ENCODE measurements around the gene PPP1R12C. TPM values are rescaled to one million over a fixed set of nuclear protein-coding genes. Genes with fewer than 3 reads are reported as not detected.
A peak's percentile ranks its signal among the peaks of the same experiment; 100 is the strongest.

Gene PPP1R12C
- polyA plus RNA-seq, 2 donors, result 77.7 to 100 TPM

DNA sequence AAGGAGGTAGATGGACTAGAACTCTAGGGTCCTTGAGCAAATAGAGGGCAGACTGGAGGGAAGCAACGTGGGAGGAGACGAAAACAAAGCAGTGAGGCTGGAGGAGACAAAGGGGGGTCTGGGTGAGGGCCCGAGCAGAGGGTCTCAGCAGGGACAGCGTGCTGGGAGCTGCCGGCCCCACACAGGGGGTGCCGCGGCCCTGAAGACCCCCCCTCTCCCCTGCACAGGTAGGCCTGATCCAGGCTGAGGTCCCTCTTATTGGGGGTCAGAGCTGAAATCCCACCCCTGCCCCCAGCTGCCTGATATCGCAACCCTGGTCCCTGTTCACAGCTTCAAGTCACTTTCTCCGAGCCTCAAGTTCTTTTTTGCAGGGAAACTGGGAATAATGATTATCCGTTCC, 33.0 kb downstream of the PPP1R12C start:
- Histone ChIP-seq H3K4me1 (ENCODE audit: control insufficient read depth in 2 of 2, insufficient read depth in 2 of 2, low read length in 1 of 2) (peaks cover 0 to 37% of the 10 kb centered on the region in 2 donors), H3K36me3 (ENCODE audit: control insufficient read depth in 2 of 2, insufficient read depth in 2 of 2, low read length in 1 of 2) (peaks cover 0 to 2% of the 10 kb centered on the region in 2 donors), H3K9me3 (ENCODE audit: control insufficient read depth in 2 of 2, insufficient read depth in 1 of 2, low read depth in 1 of 2, low read length in 1 of 2) (peaks cover 0 to 14% of the 10 kb centered on the region in 2 donors), H3K27ac (ENCODE audit: low read depth in 2 of 2, low read length in 1 of 2) (no peak overlapping the region), H3K27me3 (ENCODE audit: control insufficient read depth in 1 of 2, insufficient read depth in 2 of 2, low read length in 2 of 2) (no peaks in the 10 kb centered on the region), H3K4me3 (ENCODE audit: low read depth in 1 of 2, low read length in 2 of 2) (no peak overlapping the region)
- WGBS, 2 donors, result 85 to 92% methylated on average over 8 to 10 of the region's 10 CpGs

DNA sequence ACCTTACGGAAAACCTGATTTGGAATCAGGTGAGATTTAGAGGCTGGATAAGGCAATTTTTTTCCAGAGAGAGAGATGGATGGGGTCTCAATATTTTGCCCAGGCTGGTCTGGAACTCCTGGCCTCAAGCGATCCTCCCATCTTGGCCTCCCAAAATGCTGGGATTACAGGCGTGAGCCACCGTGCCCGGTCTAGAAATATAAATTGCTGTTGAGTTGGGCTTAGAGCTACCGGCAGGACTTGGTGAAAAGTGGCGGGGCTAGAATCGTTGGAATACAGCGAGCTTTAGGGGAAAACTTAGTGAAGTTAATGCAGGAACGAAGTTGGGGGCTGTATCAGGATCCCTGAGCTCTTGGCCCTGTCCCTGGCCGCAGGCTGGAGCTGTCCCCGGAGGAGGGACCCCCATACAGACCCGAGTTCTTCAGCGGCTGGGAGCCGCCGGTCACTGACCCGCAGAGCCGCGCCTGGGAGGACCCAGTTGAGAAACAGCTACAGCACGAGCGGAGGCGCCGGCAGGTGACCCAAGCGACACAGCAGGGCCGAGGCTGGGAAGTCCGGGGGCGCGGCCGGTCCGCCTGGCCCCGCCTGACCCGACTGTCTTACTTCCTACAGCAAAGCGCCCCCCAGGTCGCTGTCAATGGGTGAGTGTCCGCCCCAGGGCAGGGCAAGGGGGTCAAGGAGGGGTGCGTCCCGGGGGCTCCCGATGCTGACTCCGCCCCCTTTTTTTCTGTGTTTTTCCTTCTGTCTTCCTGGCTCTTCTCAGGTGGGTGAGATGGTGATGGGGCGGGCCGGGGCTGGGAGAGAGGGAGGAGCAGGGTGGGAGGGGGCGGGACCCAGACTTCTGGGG, 34.2 kb downstream of the PPP1R12C start:
- Histone ChIP-seq H3K27me3 (ENCODE audit: control insufficient read depth in 1 of 2, insufficient read depth in 2 of 2, low read length in 2 of 2) (no peaks in the 10 kb centered on the region), H3K36me3 (ENCODE audit: control insufficient read depth in 2 of 2, insufficient read depth in 2 of 2, low read length in 1 of 2) (peaks cover 0 to 2% of the 10 kb centered on the region in 2 donors), H3K9me3 (ENCODE audit: control insufficient read depth in 2 of 2, insufficient read depth in 1 of 2, low read depth in 1 of 2, low read length in 1 of 2) (peaks cover 0 to 15% of the 10 kb centered on the region in 2 donors), H3K4me3 (ENCODE audit: low read depth in 1 of 2, low read length in 2 of 2) (peak overlapping the region in 1 of 2 donors; percentile 35), H3K27ac (ENCODE audit: low read depth in 2 of 2, low read length in 1 of 2) (no peak overlapping the region), H3K4me1 (ENCODE audit: control insufficient read depth in 2 of 2, insufficient read depth in 2 of 2, low read length in 1 of 2) (peaks cover 0 to 36% of the 10 kb centered on the region in 2 donors)
- 47 to 52% methylated on average over 42 of the region's 42 CpGs for WGBS, 2 donors

DNA sequence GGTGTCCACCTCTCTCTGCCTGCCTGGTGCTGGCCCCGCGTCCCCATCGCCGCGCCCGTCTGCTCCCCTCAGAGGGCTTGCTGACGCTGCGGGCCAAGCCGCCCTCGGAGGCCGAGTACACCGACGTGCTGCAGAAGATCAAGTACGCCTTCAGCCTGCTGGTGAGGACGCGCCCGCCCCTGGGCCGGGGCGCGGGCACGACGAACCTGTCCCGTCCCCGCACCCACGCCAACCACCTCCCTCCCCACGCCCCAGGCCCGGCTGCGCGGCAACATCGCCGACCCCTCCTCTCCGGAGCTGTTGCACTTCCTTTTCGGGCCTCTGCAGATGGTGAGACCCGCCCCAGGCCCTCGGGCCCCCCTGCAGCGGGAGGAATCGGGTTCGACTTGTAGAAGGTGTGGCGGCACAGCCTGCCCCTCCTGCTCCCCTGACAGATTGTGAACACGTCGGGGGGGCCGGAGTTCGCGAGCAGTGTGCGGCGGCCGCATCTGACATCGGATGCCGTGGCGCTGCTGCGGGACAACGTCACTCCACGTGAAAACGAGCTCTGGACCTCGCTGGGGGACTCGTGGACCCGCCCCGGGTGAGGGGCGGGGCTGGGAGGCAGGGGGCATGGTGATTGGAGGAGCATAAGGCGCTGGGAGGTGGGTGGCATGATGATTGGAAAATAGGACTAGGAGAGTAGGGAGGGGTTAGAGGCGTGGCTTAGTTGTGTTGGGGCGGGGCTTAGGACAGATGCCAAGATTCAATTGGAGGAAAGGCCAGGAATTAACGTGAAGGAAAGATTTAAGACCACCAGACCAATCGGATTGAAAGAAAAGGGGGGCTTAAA, 35.2 kb downstream of the PPP1R12C start:
- H3K27me3 ChIP-seq (ENCODE audit: control insufficient read depth in 1 of 2, insufficient read depth in 2 of 2, low read length in 2 of 2), result no peaks in the 10 kb centered on the region
- 16 to 27% methylated on average over 62 to 64 of the region's 64 CpGs for WGBS, 2 donors
- H3K27ac ChIP-seq (ENCODE audit: low read depth in 2 of 2, low read length in 1 of 2), result peak overlapping the region in 1 of 2 donors; percentile 47
- peaks cover 0 to 26% of the 10 kb centered on the region in 2 donors for H3K4me1 ChIP-seq (ENCODE audit: control insufficient read depth in 2 of 2, insufficient read depth in 2 of 2, low read length in 1 of 2)
- H3K4me3 ChIP-seq (ENCODE audit: low read depth in 1 of 2, low read length in 2 of 2), result peak overlapping the region; percentile 32 to 48
- H3K9me3 ChIP-seq (ENCODE audit: control insufficient read depth in 2 of 2, insufficient read depth in 1 of 2, low read depth in 1 of 2, low read length in 1 of 2), result peaks cover 0 to 15% of the 10 kb centered on the region in 2 donors
- H3K36me3 ChIP-seq (ENCODE audit: control insufficient read depth in 2 of 2, insufficient read depth in 2 of 2, low read length in 1 of 2), result peaks cover 0 to 2% of the 10 kb centered on the region in 2 donors

DNA sequence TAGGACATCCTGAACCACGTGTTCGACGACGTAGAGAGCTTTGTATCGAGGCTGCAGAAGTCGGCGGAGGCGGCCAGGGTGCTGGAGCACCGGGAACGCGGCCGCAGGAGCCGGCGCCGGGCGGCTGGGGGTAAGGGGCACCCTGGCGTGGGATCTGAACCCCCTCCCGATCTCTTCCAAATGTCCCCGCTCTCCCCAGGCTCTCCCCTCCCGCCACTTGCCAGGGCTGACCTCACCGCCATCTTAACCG, 35.7 kb downstream of the PPP1R12C start:
- WGBS, 2 donors, result 8 to 22% methylated on average over 18 to 22 of the region's 22 CpGs
- H3K4me1 ChIP-seq (ENCODE audit: control insufficient read depth in 2 of 2, insufficient read depth in 2 of 2, low read length in 1 of 2), result peaks cover 0 to 24% of the 10 kb centered on the region in 2 donors
- H3K36me3 ChIP-seq (ENCODE audit: control insufficient read depth in 2 of 2, insufficient read depth in 2 of 2, low read length in 1 of 2), result peaks cover 0 to 2% of the 10 kb centered on the region in 2 donors
- no peaks in the 10 kb centered on the region for H3K27me3 ChIP-seq (ENCODE audit: control insufficient read depth in 1 of 2, insufficient read depth in 2 of 2, low read length in 2 of 2)
- peak overlapping the region; percentile 32 to 48 for H3K4me3 ChIP-seq (ENCODE audit: low read depth in 1 of 2, low read length in 2 of 2)
- peak overlapping the region in 1 of 2 donors; percentile 18 for H3K27ac ChIP-seq (ENCODE audit: low read depth in 2 of 2, low read length in 1 of 2)
- peaks cover 0 to 15% of the 10 kb centered on the region in 2 donors for H3K9me3 ChIP-seq (ENCODE audit: control insufficient read depth in 2 of 2, insufficient read depth in 1 of 2, low read depth in 1 of 2, low read length in 1 of 2)

DNA sequence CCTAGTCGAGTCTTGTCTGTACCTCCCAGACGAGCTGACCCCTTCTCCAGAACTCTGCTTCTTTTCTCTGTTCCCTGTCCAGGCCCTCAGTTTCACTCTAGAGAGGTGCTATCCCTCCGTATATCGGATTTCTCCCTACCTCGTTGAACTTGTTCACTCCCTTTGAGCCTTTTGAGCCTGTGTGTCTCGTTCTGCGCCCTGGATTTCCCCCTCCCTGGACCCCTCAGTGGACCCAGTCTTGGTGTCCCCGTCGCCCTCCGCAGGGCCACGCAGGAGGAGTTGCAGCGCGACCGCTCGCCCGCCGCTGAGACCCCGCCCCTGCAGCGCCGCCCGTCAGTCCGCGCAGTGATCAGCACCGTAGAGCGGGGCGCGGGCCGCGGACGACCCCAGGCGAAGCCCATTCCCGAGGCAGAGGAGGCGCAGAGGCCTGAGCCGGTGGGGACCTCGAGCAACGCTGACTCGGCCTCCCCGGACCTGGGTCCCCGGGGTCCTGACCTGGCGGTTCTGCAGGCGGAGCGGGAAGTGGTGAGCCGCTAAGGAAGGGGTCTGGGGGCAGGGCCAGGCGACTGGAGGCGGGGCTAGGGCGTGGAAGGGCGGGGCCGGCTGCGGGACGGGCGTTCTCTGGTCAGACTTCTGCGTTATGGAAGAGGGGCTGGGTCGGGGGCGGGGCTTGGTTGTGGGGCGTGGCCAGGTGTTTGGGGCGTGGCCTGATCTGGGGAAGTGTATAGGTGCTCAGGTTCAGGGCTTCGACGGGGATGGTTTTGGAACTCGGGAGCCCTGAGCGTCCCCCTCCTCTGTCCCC, 36.3 kb downstream of the PPP1R12C start:
- Histone ChIP-seq H3K4me1 (ENCODE audit: control insufficient read depth in 2 of 2, insufficient read depth in 2 of 2, low read length in 1 of 2) (peaks cover 0 to 24% of the 10 kb centered on the region in 2 donors), H3K27ac (ENCODE audit: low read depth in 2 of 2, low read length in 1 of 2) (peak overlapping the region; percentile 69 to 82), H3K4me3 (ENCODE audit: low read depth in 1 of 2, low read length in 2 of 2) (peak overlapping the region; percentile 48 to 66), H3K9me3 (ENCODE audit: control insufficient read depth in 2 of 2, insufficient read depth in 1 of 2, low read depth in 1 of 2, low read length in 1 of 2) (peaks cover 0 to 15% of the 10 kb centered on the region in 2 donors), H3K27me3 (ENCODE audit: control insufficient read depth in 1 of 2, insufficient read depth in 2 of 2, low read length in 2 of 2) (no peaks in the 10 kb centered on the region), H3K36me3 (ENCODE audit: control insufficient read depth in 2 of 2, insufficient read depth in 2 of 2, low read length in 1 of 2) (peaks cover 0 to 2% of the 10 kb centered on the region in 2 donors)
- WGBS, 2 donors, result 3% methylated on average over 60 of the region's 60 CpGs

GRCh38 chr19:55080121-55080967, 37.1 kb downstream of the PPP1R12C start:
- H3K36me3 ChIP-seq (ENCODE audit: control insufficient read depth in 2 of 2, insufficient read depth in 2 of 2, low read length in 1 of 2), result peaks cover 0 to 2% of the 10 kb centered on the region in 2 donors
- peak overlapping the region; percentile 69 to 82 for H3K27ac ChIP-seq (ENCODE audit: low read depth in 2 of 2, low read length in 1 of 2)
- 5 to 7% methylated on average over 55 of the region's 55 CpGs for WGBS, 2 donors
- peaks cover 0 to 24% of the 10 kb centered on the region in 2 donors for H3K4me1 ChIP-seq (ENCODE audit: control insufficient read depth in 2 of 2, insufficient read depth in 2 of 2, low read length in 1 of 2)
- no peaks in the 10 kb centered on the region for H3K27me3 ChIP-seq (ENCODE audit: control insufficient read depth in 1 of 2, insufficient read depth in 2 of 2, low read length in 2 of 2)
- H3K9me3 ChIP-seq (ENCODE audit: control insufficient read depth in 2 of 2, insufficient read depth in 1 of 2, low read depth in 1 of 2, low read length in 1 of 2), result peaks cover 0 to 15% of the 10 kb centered on the region in 2 donors
- H3K4me3 ChIP-seq (ENCODE audit: low read depth in 1 of 2, low read length in 2 of 2), result peak overlapping the region; percentile 48 to 66

DNA sequence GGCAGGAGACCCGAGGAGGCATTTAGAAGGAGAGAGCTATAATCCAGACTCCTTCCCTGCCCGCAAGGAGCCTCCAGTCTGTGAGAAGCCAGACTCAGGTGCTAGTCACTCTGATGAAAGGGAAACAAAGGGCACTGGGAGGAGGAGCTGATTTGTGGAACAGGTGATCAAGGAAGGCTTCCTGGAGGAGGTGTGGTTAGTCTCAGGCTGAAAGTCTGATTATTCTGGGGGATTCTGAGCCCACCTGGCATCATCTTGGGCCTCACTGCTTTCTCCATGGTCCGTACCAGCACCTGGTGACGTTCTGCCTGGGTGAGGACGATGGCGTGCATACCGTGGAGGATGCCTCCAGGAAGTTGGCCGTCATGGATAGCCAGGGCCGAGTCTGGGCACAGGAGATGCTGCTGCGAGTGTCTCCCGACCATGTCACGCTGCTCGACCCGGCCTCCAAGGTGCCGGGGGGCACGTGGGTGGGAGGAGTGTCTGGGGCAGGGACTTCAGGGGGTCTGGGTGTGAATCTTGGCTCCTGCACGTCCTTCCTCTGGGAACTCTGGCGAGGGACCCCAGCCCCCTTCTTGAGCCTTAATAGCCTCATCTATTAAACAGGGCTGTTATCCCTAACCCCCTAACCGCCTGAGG, 37.9 kb downstream of the PPP1R12C start:
- Histone ChIP-seq H3K27ac (ENCODE audit: low read depth in 2 of 2, low read length in 1 of 2) (peak overlapping the region; percentile 9 to 82), H3K9me3 (ENCODE audit: control insufficient read depth in 2 of 2, insufficient read depth in 1 of 2, low read depth in 1 of 2, low read length in 1 of 2) (peaks cover 0 to 15% of the 10 kb centered on the region in 2 donors), H3K4me3 (ENCODE audit: low read depth in 1 of 2, low read length in 2 of 2) (peak overlapping the region; percentile 48 to 66), H3K36me3 (ENCODE audit: control insufficient read depth in 2 of 2, insufficient read depth in 2 of 2, low read length in 1 of 2) (peaks cover 0 to 2% of the 10 kb centered on the region in 2 donors), H3K27me3 (ENCODE audit: control insufficient read depth in 1 of 2, insufficient read depth in 2 of 2, low read length in 2 of 2) (no peaks in the 10 kb centered on the region), H3K4me1 (ENCODE audit: control insufficient read depth in 2 of 2, insufficient read depth in 2 of 2, low read length in 1 of 2) (peaks cover 0 to 24% of the 10 kb centered on the region in 2 donors)
- 77 to 79% methylated on average over 19 of the region's 19 CpGs for WGBS, 2 donors

DNA sequence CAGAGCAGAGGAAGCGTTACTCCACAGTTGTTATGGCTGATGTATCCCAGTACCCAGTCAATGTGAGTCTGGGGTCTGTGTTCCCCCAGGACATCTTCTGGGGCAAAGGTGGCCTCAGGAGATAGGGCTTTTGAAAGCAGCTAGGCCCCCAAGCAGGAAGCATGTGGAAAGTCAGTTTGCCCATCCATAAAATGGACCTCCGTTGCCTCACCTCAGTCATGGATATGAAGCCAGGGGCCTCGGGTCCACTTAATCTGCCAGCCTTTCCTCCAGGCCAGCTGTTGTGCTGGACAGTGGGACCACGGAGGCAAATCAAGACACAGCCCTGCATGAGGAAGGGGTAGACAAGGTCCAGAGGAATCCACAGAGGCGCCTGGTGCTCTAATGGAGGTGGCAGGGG, 38.4 kb downstream of the PPP1R12C start:
- Histone ChIP-seq H3K9me3 (ENCODE audit: control insufficient read depth in 2 of 2, insufficient read depth in 1 of 2, low read depth in 1 of 2, low read length in 1 of 2) (peaks cover 0 to 17% of the 10 kb centered on the region in 2 donors), H3K4me3 (ENCODE audit: low read depth in 1 of 2, low read length in 2 of 2) (peak overlapping the region; percentile 48 to 66), H3K4me1 (ENCODE audit: control insufficient read depth in 2 of 2, insufficient read depth in 2 of 2, low read length in 1 of 2) (peaks cover 0 to 24% of the 10 kb centered on the region in 2 donors), H3K27ac (ENCODE audit: low read depth in 2 of 2, low read length in 1 of 2) (peak overlapping the region in 1 of 2 donors; percentile 82), H3K27me3 (ENCODE audit: control insufficient read depth in 1 of 2, insufficient read depth in 2 of 2, low read length in 2 of 2) (no peaks in the 10 kb centered on the region), H3K36me3 (ENCODE audit: control insufficient read depth in 2 of 2, insufficient read depth in 2 of 2, low read length in 1 of 2) (peaks cover 0 to 2% of the 10 kb centered on the region in 2 donors)
- WGBS, 2 donors, result 79 to 89% methylated on average over 5 of the region's 5 CpGs
